Keratinocyte (primary cell): Measurements from ENCODE around the gene RNASEH1.

Source experiments
- EZH2 ChIP-seq: IDR thresholded peaks from one replicate; pipeline ENCODE4 v1.6.1; 2012; ENCODE audit warnings: inconsistent platforms, mild to moderate bottlenecking, low read length, moderate library complexity
- TF ChIP-seq, protein P1 (sequence below), 3 experiments: IDR thresholded peaks in 1 of 3; conservative IDR thresholded peaks in 1 of 3; optimal IDR thresholded peaks in 1 of 3; 2 replicates in 2 of 3; 3 replicates in 1 of 3; pipeline versions ENCODE3 to v1.5.1; 2011; ENCODE audit warnings: low read length in 3 of 3, mild to moderate bottlenecking in 3 of 3, moderate library complexity in 2 of 3, control low read depth in 1 of 3, inconsistent platforms in 1 of 3; ENCODE audit not compliant: insufficient read depth in 2 of 3; ENCODE audit errors: extremely low read depth in 1 of 3

DNA sequence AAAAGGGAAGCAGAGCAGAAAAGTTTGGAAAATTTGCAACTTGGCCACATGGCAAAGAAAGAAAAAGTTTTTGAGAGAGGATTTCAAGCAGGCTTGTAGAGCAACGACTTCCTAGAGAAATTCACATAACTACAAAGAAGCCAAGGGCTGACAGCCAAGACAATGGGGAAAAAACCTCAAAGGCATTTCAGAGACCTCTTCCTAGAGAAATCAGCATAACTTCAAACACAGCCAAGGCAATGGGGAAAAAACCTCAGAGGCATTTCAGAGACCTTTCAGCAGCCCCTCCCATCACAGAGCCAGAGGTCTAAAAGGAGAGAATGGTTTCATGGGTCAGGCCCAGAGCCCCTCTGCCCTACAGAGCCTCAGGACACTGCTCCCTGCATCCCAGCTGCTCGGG is 46.0 kb downstream of the RNASEH1 start:
- TF ChIP-seq, protein P1, sequence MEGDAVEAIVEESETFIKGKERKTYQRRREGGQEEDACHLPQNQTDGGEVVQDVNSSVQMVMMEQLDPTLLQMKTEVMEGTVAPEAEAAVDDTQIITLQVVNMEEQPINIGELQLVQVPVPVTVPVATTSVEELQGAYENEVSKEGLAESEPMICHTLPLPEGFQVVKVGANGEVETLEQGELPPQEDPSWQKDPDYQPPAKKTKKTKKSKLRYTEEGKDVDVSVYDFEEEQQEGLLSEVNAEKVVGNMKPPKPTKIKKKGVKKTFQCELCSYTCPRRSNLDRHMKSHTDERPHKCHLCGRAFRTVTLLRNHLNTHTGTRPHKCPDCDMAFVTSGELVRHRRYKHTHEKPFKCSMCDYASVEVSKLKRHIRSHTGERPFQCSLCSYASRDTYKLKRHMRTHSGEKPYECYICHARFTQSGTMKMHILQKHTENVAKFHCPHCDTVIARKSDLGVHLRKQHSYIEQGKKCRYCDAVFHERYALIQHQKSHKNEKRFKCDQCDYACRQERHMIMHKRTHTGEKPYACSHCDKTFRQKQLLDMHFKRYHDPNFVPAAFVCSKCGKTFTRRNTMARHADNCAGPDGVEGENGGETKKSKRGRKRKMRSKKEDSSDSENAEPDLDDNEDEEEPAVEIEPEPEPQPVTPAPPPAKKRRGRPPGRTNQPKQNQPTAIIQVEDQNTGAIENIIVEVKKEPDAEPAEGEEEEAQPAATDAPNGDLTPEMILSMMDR (optimal IDR thresholded peaks at IDR 0.05 in 1 of 3, IDR thresholded peaks at IDR 0.05 in 1 of 3, conservative IDR thresholded peaks at IDR 0.05 in 1 of 3; ENCODE audit: extremely low read depth in 1 of 3, insufficient read depth in 2 of 3, low read length in 3 of 3) = no peak
- TF ChIP-seq EZH2 = no peak
